Stimulated activated CD4-positive, alpha-beta T cell treated with anti-CD3 and anti-CD28 coated beads, Interleukin-15, amount 100 ng/mL, for 48 hours (primary cell): ENCODE results near the gene REX1BD.

Experiments
- DNase-seq, 2 donors: peaks; one replicate each; pipeline ENCODE4 v3.0.0-alpha.2; 2020; ENCODE audit warnings: low read depth in 2 of 2

REX1BD gene

GRCh38 chr19:18613589-18614234 is 25.1 kb downstream of the REX1BD start:
- DNase-seq = no peak

GRCh38 chr19:18616023-18616422 is 27.4 kb downstream of the REX1BD start:
- no peak for DNase-seq

GRCh38 chr19:18617562-18617961 is 29.0 kb downstream of the REX1BD start:
- no peak for DNase-seq

GRCh38 chr19:18618236-18618635 is 29.6 kb downstream of the REX1BD start:
- no peak for DNase-seq

- no peak for DNase-seq
Measured at GRCh38 chr19:18620311-18620710, 31.7 kb downstream of the REX1BD start.

- no peak for DNase-seq
Measured at GRCh38 chr19:18620902-18621301, 32.3 kb downstream of the REX1BD start.

- no peak for DNase-seq
Measured at GRCh38 chr19:18626906-18627305, 38.3 kb downstream of the REX1BD start.

GRCh38 chr19:18629166-18630088 is 40.8 kb downstream of the REX1BD start:
- no peak for DNase-seq

- no peak for DNase-seq
Measured at GRCh38 chr19:18633321-18633720, 44.7 kb downstream of the REX1BD start.

- DNase-seq = no peak
Measured at GRCh38 chr19:18634612-18635297, 46.2 kb downstream of the REX1BD start.

- DNase-seq = no peak
Measured at GRCh38 chr19:18635831-18636182, 47.2 kb downstream of the REX1BD start.

- peak; percentile 99 for DNase-seq
Measured at GRCh38 chr19:18636183-18636968, 47.8 kb downstream of the REX1BD start.

- DNase-seq = peak in 1 of 2 donors; percentile 8
Measured at GRCh38 chr19:18636969-18637629, 48.5 kb downstream of the REX1BD start, which contains the start of gene KLHL26. KLHL26 (plus strand) TSS chr19:18637028; CDS start chr19:18637055, 27 bp downstream.

GRCh38 chr19:18637673-18638630 is 49.4 kb downstream of the REX1BD start:
- no peak for DNase-seq

GRCh38 chr19:18639706-18640243 is 51.2 kb downstream of the REX1BD start:
- DNase-seq = no peak
